HG02973 (cell line): Measurements from ENCODE around the gene NDST3.

ENCODE experiments used
- ATAC-seq: cut with Tn5 transposase; IDR thresholded peaks from one replicate; pipeline ENCODE4 v1.9.1; 2021; ENCODE audit warnings: moderate library complexity; ENCODE audit not compliant: unreplicated experiment

Gene NDST3

GRCh38 chr4:118173956-118174725, 139.9 kb downstream of the NDST3 start:
- no peak for ATAC-seq

- no peak for ATAC-seq
These were observed 141.2 kb downstream of the NDST3 start for GRCh38 chr4:118175506-118175905.

DNA sequence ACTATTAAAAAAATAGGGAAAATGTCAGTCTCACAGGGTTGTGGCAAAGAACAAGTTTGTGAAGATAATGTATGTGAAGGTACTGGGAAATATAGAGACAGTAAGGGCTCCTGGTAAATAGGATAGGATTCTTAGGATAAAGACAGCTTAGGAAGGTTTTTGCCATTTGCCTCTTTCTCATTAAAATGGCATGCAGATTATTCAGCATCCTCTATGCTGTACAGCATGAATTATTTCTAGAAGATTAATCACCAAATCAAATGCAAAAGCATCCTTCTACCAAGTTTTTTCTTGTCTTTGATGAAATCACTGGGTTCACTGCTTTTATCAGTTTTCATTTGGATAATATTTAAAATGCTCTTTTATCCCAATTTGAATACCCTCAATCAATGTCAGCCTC, 142.8 kb downstream of the NDST3 start:
- ATAC-seq, result no peak

DNA sequence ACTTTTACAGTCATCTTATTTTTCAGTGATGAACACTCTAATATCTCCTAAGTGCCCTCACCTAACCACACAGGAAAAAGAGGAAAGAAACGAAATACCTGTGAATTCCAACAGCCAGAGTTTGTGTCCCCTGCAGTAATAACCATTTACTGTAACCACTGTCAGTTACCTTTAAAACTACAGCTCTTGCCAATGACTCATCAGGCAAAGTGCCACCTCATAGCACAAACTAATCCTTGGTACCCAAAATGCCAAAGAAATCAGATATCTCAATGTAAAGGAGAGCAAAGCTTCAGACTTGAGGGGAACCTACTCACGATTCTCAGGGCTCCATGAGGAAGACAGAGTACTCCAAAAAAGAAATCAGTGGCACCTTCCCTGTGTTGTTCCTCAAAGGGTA, 146.5 kb downstream of the NDST3 start:
- ATAC-seq, result no peak

- ATAC-seq, result no peak
These were observed 156.6 kb downstream of the NDST3 start for GRCh38 chr4:118190903-118191302.

DNA sequence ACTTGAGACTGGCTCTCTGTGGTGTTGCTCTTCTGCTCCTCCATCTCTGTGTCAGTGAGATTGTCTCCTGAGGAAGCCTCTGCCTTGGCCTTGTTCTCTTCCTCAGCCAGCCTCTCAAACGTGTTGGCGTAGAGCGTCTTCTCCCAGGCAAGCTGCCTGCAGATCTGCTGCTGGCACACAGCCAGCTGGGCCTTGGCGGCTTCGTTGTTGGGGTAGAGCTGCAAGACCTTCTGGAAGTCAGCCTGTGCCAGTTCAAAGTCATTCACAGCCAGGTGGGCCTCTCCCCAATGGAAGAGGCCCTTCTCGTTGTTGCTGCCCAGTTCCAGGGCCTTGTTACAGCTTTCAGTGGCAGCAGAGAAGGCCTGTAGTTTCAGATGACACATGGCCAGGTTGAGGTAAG, 159.1 kb downstream of the NDST3 start:
- no peak for ATAC-seq

DNA sequence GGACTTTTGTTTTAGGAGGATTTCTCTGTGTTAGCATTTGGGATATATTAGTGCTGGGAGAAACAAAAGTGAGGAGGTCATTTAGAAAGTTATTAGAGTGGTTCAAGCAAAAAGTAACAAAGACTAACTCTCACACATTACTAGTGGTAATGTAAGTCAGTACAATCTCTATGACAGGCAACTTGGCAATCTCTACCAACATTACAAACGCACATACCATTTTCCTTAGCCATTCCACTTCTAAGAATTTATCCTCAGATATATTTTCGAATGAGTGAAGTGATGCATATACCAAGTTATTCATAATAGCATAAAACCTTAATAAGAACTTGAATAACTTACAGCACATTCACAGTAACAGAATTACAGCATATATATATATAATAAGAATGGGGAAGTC, 172.3 kb downstream of the NDST3 start:
- no peak for ATAC-seq

GRCh38 chr4:118213101-118213500, 178.8 kb downstream of the NDST3 start:
- no peak for ATAC-seq

DNA sequence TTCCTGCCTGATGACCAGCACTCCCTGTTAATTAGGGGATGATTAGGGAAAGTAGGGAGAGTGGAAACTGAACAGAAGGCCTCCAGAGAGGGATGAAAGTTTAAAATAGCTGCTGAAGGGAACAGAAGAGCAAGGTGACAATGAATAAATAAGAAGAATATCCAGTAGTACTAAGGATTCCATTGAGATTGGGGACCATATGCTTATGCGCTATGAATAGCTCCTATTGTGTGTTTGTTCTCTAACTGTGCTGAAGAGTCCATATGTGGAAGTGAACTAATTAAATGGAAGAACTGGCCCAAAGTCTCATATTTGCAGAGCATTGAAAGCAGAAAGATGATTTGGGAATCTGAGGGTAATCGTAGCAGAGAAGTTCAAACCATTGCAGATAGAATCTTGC, 181.5 kb downstream of the NDST3 start:
- no peak for ATAC-seq

- ATAC-seq, result no peak
These were observed 187.0 kb downstream of the NDST3 start for GRCh38 chr4:118221227-118221800.

GRCh38 chr4:118224243-118224829, 190.1 kb downstream of the NDST3 start:
- ATAC-seq, result peak; percentile 71

DNA sequence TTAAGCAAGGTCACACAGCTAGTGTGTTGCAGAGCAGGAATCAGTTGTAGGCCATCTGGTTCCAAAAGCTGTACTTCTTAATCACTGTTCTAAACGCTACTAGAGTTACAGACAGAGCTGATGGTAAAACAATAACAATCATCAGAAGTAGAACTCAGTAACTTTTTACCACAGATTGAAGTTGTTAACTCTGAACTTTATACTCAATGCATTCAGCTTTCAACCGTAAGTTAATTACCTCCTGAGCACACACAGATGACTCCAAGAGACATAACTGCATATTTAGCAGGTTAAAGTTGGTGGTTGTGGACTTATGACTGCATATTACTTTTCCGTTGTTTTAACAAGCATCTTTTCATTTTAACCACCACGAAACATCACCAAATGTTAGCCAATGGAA, 191.2 kb downstream of the NDST3 start:
- ATAC-seq, result no peak

DNA sequence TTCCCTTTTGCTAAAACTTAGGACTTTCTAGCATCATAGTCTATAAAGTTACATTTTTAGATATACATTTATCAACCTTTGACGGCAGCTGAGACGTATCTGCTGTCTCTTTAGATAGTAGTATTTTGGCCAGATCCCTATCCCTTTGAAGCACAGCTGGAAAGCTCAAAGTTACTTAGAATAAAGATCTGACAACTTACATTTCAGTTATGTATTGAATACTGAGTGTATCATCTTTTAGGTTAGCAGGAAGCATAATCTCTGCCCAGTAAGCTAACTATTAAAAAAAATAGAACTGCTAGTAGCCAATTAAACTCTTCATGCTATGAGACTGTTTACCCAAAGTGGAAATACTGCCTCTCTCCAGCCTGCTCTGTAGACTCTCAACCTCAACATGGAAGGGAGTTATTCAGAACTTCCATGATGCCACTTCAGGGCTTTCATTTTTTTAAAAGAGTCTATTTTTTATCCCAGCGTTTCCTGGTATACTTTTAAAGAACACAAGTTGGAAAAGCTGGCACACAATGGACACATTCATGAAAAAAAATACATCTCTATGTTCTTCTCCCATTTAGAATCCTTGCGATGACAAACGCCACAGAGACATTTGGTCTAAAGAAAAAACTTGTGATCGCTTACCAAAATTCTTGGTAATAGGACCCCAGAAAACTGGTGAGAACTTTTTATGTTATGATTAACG, 192.2 kb downstream of the NDST3 start:
- ATAC-seq, result no peak

- no peak for ATAC-seq
These were observed 201.4 kb downstream of the NDST3 start for GRCh38 chr4:118235566-118236120.

- ATAC-seq, result no peak
These were observed 203.2 kb downstream of the NDST3 start for GRCh38 chr4:118237531-118237930.

DNA sequence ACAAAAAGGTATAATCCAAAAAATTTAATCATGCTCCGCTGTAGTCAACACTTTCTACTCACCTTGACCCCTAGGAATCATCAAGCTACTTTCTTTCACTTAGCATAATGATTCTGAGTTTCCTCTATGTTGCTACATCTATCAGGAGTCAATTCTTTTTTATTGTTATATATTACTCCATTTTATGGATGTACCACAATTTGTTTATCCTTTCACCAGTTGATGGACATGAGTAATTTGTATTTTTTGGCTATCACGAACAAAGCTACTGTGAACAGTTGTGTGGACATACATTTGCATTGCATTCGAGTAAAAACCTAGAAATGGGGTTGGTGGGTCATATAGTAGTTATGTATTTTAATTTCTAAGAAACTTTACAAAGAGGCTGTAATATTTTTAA, 215.6 kb downstream of the NDST3 start:
- no peak for ATAC-seq

GRCh38 chr4:118254368-118254767, 220.1 kb downstream of the NDST3 start:
- no peak for ATAC-seq

DNA sequence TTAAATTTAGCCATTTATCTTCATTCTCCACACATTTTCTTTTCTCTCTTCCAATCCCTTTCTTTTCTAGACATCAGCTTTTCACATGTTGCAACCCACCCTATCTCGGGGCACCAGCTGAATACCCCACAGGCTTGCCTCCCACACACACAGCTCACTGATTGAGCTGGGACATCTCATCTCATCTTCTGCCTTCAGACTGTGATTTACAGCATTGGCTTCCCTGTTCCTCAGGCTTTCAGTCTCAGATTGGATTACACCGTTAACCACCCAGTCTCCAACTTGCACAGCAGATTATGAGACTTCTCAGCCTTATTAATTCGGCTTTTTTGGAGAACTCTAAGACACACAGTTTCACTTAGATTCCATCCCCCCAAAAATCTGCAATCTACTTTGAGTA, 224.8 kb downstream of the NDST3 start:
- no peak for ATAC-seq

GRCh38 chr4:118260309-118260708, 226.0 kb downstream of the NDST3 start:
- no peak for ATAC-seq

- no peak for ATAC-seq
These were observed 229.8 kb downstream of the NDST3 start for GRCh38 chr4:118264096-118264495.

GRCh38 chr4:118265312-118266144, 231.2 kb downstream of the NDST3 start:
- ATAC-seq, result peak; percentile 53
